H1 (cell line): ENCODE data around the gene ABI3BP. TPM values are rescaled to one million over a fixed set of nuclear protein-coding genes. Genes with fewer than 3 reads are reported as not detected.

Experiments used
- CTCF ChIA-PET: fragments of 300-600 bp; sonication (Branson Sonifier 250); formaldehyde crosslinking; loops from one replicate; lab custom pipeline; 2021; ENCODE audit not compliant: partially characterized antibody; lab: Charles Lee
- POLR2A ChIA-PET: fragments of 300-600 bp; sonication (Branson Sonifier 250); formaldehyde crosslinking; loops from one replicate; lab custom pipeline; 2021; ENCODE audit warnings: inconsistent platforms; ENCODE audit not compliant: partially characterized antibody; lab: Charles Lee
- DNase-seq, 2 experiments: peaks; one replicate each; pipeline versions ENCODE4 v3.0.0 to v3.0.0-alpha.2; 2010 to 2022; ENCODE audit warnings: low spot score in 2 of 2, low read depth in 1 of 2, mixed read lengths in 1 of 2
- FAIRE-seq: peaks from 2 replicates; lab custom pipeline; 2011; peaks lifted over from hg19 to GRCh38; lab: Jason Lieb, UNC
- H2AFZ ChIP-seq: 2 replicates; pipeline ENCODE4 v1.8.1; 2012; ENCODE audit warnings: low read length, inconsistent platforms
- H2AK5ac ChIP-seq: 2 replicates; pipeline ENCODE4 v1.6.1; 2013; ENCODE audit warnings: low read depth, low read length
- H2BK120ac ChIP-seq: replicated peaks from 2 replicates; pipeline ENCODE3; 2013; ENCODE audit warnings: low read depth, low read length, inconsistent platforms
- H2BK12ac ChIP-seq: 2 replicates; pipeline ENCODE4 v1.6.1; 2013; ENCODE audit warnings: low read depth, low read length
- H2BK15ac ChIP-seq: 2 replicates; pipeline ENCODE4 v1.6.1; 2013; ENCODE audit warnings: low read length
- H2BK20ac ChIP-seq: 2 replicates; pipeline ENCODE4 v1.6.1; 2013; ENCODE audit warnings: low read length
- H2BK5ac ChIP-seq: 2 replicates; pipeline ENCODE4 v1.6.1; 2013; ENCODE audit warnings: low read depth, low read length
- H3K14ac ChIP-seq: 2 replicates; pipeline ENCODE4 v1.6.1; 2013; ENCODE audit warnings: inconsistent platforms; ENCODE audit not compliant: insufficient read length
- H3K18ac ChIP-seq: 2 replicates; pipeline ENCODE4 v1.6.1; 2013; ENCODE audit warnings: low read length; ENCODE audit errors: extremely low read depth
- H3K23ac ChIP-seq: 2 replicates; pipeline ENCODE4 v1.6.1; 2013; ENCODE audit warnings: inconsistent platforms; ENCODE audit not compliant: insufficient read length
- H3K23me2 ChIP-seq: 2 replicates; pipeline ENCODE4 v1.6.1; 2013; ENCODE audit warnings: low read depth, low read length
- H3K27ac ChIP-seq: 2 replicates; pipeline ENCODE4 v1.6.1; 2011; ENCODE audit warnings: low read depth, low read length, inconsistent platforms
- H3K27me3 ChIP-seq, 4 experiments: replicated peaks in 1 of 4; 1 replicate in 1 of 4; 2 replicates in 3 of 4; pipeline versions ENCODE4 v1.6.1 to v1.8.1; 2011 to 2013; ENCODE audit warnings: low read length in 3 of 4, mild to moderate bottlenecking in 3 of 4, inconsistent platforms in 2 of 4, mixed read lengths in 2 of 4, moderate library complexity in 1 of 4; ENCODE audit not compliant: control insufficient read depth in 3 of 4, insufficient read depth in 3 of 4; ENCODE audit errors: extremely low read depth in 1 of 4
- H3K36me3 ChIP-seq, 4 experiments: 2 replicates each; pipeline versions ENCODE4 v1.6.1 to v1.8.1; 2011 to 2013; ENCODE audit warnings: mild to moderate bottlenecking in 4 of 4, low read length in 3 of 4, moderate library complexity in 2 of 4, control low read depth in 1 of 4, inconsistent platforms in 1 of 4; ENCODE audit not compliant: insufficient read depth in 4 of 4, control insufficient read depth in 2 of 4
- H3K4ac ChIP-seq: replicated peaks from 2 replicates; pipeline ENCODE3; 2013; ENCODE audit warnings: low read length, low read depth, mixed read lengths, inconsistent platforms; ENCODE audit not compliant: insufficient read length
- H3K4me1 ChIP-seq, 4 experiments: replicated peaks in 1 of 4; 1 replicate in 1 of 4; 2 replicates in 3 of 4; pipeline versions ENCODE4 v1.6.1 to v1.8.1; 2011 to 2013; ENCODE audit warnings: low read length in 3 of 4, inconsistent platforms in 2 of 4, mixed read lengths in 1 of 4; ENCODE audit not compliant: insufficient read depth in 4 of 4, control insufficient read depth in 3 of 4
- H3K4me2 ChIP-seq, 2 experiments: 2 replicates each; pipeline versions ENCODE4 v1.6.1 to v1.8.1; 2011 to 2013; ENCODE audit warnings: low read depth in 2 of 2, low read length in 2 of 2, control low read depth in 1 of 2, inconsistent platforms in 1 of 2, mild to moderate bottlenecking in 1 of 2; ENCODE audit not compliant: insufficient read depth in 1 of 2
- H3K4me3 ChIP-seq, 4 experiments: fragments of 200-600, 300-600 bp in 1 of 4; sonication (generic), shearing (Covaris generic), sonication (Bioruptor Twin) in 1 of 4; 2 replicates each; pipeline versions ENCODE4 v1.5.1 to v1.8.1; 2011 to 2016; ENCODE audit warnings: low read length in 4 of 4, low read depth in 3 of 4, control low read depth in 2 of 4, inconsistent platforms in 2 of 4, mild to moderate bottlenecking in 2 of 4, mixed read lengths in 1 of 4, moderate library complexity in 1 of 4; ENCODE audit not compliant: insufficient read depth in 2 of 4; ENCODE audit errors: extremely low read depth in 1 of 4
- H3K56ac ChIP-seq: replicated peaks from 2 replicates; pipeline ENCODE3; 2013; ENCODE audit warnings: low read depth, mild to moderate bottlenecking, mixed read lengths, low read length, inconsistent platforms; ENCODE audit not compliant: insufficient read length
- H3K79me1 ChIP-seq: 2 replicates; pipeline ENCODE4 v1.6.1; 2013; ENCODE audit warnings: low read depth, low read length, control low read depth
- H3K79me2 ChIP-seq, 2 experiments: 2 replicates each; pipeline versions ENCODE4 v1.6.1 to v1.8.1; 2012 to 2013; ENCODE audit warnings: low read length in 2 of 2, mild to moderate bottlenecking in 2 of 2, inconsistent platforms in 1 of 2; ENCODE audit not compliant: insufficient read depth in 2 of 2, control insufficient read depth in 1 of 2
- H3K9ac ChIP-seq, 4 experiments: replicated peaks in 1 of 4; 1 replicate in 1 of 4; 2 replicates in 3 of 4; pipeline versions ENCODE4 v1.6.1 to v1.8.1; 2011 to 2013; ENCODE audit warnings: low read depth in 3 of 4, low read length in 3 of 4, control low read depth in 2 of 4, mild to moderate bottlenecking in 2 of 4, moderate library complexity in 2 of 4, inconsistent platforms in 1 of 4; ENCODE audit errors: extremely low read depth in 1 of 4
- H3K9me3 ChIP-seq, 2 experiments: 2 replicates each; pipeline versions ENCODE4 v1.6.1 to v1.8.1; 2012 to 2013; ENCODE audit warnings: mild to moderate bottlenecking in 2 of 2, moderate library complexity in 2 of 2, control low read depth in 1 of 2, inconsistent platforms in 1 of 2, low read depth in 1 of 2, low read length in 1 of 2, mixed read lengths in 1 of 2; ENCODE audit not compliant: insufficient read depth in 2 of 2
- H4K20me1 ChIP-seq, 2 experiments: replicated peaks in 1 of 2; 2 replicates each; pipeline versions ENCODE3 to v1.8.1; 2011 to 2013; ENCODE audit warnings: inconsistent platforms in 2 of 2, low read length in 2 of 2, mild to moderate bottlenecking in 1 of 2; ENCODE audit not compliant: insufficient read depth in 2 of 2, control insufficient read depth in 1 of 2
- H4K5ac ChIP-seq: 2 replicates; pipeline ENCODE4 v1.6.1; 2013; ENCODE audit warnings: low read length, low read depth, mixed read lengths, inconsistent platforms; ENCODE audit not compliant: insufficient read length
- H4K8ac ChIP-seq: 2 replicates; pipeline ENCODE4 v1.8.0; 2013; ENCODE audit warnings: mild to moderate bottlenecking, moderate library complexity, low read length, inconsistent platforms; ENCODE audit not compliant: insufficient read depth; ENCODE audit errors: extremely low read depth
- H4K91ac ChIP-seq: replicated peaks from 2 replicates; pipeline ENCODE3; 2013; ENCODE audit warnings: low read length, mixed read lengths, inconsistent platforms; ENCODE audit not compliant: insufficient read length
- EP300 ChIP-seq, 2 experiments: IDR thresholded peaks; 1 replicate in 1 of 2; 2 replicates in 1 of 2; pipeline ENCODE4 v1.6.1; 2011 to 2012; ENCODE audit warnings: low read depth in 2 of 2, low read length in 2 of 2, mild to moderate bottlenecking in 2 of 2, borderline replicate concordance in 1 of 2, inconsistent platforms in 1 of 2, moderate library complexity in 1 of 2
- WGBS, 2 experiments: shearing (Covaris generic) in 1 of 2; methylation state at CpG; one replicate each; pipeline versions ENCODE4 v1.1.6 to v1.1.7; 2013 to 2015; ENCODE audit warnings: low lambda C conversion rate in 2 of 2, mixed read lengths in 2 of 2, inconsistent platforms in 1 of 2, low coverage in 1 of 2, missing lambda C conversion rate in 1 of 2; ENCODE audit not compliant: insufficient replicate concordance in 2 of 2, insufficient coverage in 1 of 2, insufficient read length in 1 of 2; ENCODE audit errors: extremely low coverage in 1 of 2, missing lambda C conversion rate in 1 of 2; 5-methylcytosine and 5-hydroxymethylcytosine counted together
- polyA plus RNA-seq, 7 experiments: library from polyadenylated mRNA; depleted of rRNA in 3 of 7; stranded (reverse) in 5 of 7; unstranded in 2 of 7; fragments of >200 nt in 5 of 7; fragments of 200-250 nt in 2 of 7; gene quantifications; 1 replicate in 5 of 7; 2 replicates in 1 of 7; 4 replicates in 1 of 7; pipeline versions ENCODE4 v1.2.1 to v1.2.3, GENCODE V29; 2011 to 2013; ENCODE audit warnings: missing spikeins in 2 of 7, mixed read lengths in 2 of 7
- total RNA-seq: library from RNA; stranded (reverse); fragmentation: NEBNext Ultra II Directional; extraction: Animal tissue kit (Norgen Biotek cat#: 25700); gene quantifications from 2 replicates; pipeline ENCODE4 v1.2.1, GENCODE V29; 2021

Gene ABI3BP
- total and polyA plus RNA-seq, 2 of the 8 experiments (the other 6 are each of a cell fraction or from before 2014, with no cell fraction given): 0.08 to 0.32 TPM

- Histone ChIP-seq H3K23me2 (no peaks in the 10 kb centered on the region), H4K8ac (no peak overlapping the region), H2BK20ac (no peak overlapping the region), H3K56ac (no peak overlapping the region), H3K79me2 (no peaks in the 10 kb centered on the region), H2BK5ac (no peak overlapping the region), H2BK15ac (no peak overlapping the region), H3K18ac (no peak overlapping the region), H3K14ac (no peak overlapping the region), H4K20me1 (no peaks in the 10 kb centered on the region), H3K79me1 (no peaks in the 10 kb centered on the region), H3K9ac (no peak overlapping the region), H3K23ac (no peak overlapping the region), H3K36me3 (no peaks in the 10 kb centered on the region), H3K4me2 (no peak overlapping the region), H2BK120ac (no peak overlapping the region), H3K27me3 (no peaks in the 10 kb centered on the region), H3K4ac (no peak overlapping the region), H3K4me3 (no peak overlapping the region), H3K9me3 (no peaks in the 10 kb centered on the region), H3K27ac (no peak overlapping the region), H2AK5ac (no peak overlapping the region), H3K4me1 (peaks cover 0 to 9% (median 3%) of the 10 kb centered on the region in 4 experiments; a peak in 3 of 7 replicates), H4K91ac (no peak overlapping the region), H2BK12ac (no peak overlapping the region), H4K5ac (no peak overlapping the region), H2AFZ (no peak overlapping the region)
- no peak for FAIRE-seq
- 89% methylated on average over 5 of the region's 5 CpGs; no CpG with 5 or more reads in 1 of the 2 experiments for WGBS, 2 experiments
- POLR2A ChIA-PET: no interaction called here
- DNase-seq: no peak
- CTCF ChIA-PET: no interaction called here
- no peak for TF ChIP-seq EP300 (IDR thresholded peaks at IDR 0.05; ENCODE audit: borderline replicate concordance in 1 of 2, low read depth in 2 of 2, low read length in 2 of 2)
Observed at GRCh38 chr3:100913870-100914648, 79.2 kb downstream of the ABI3BP start.
